ENCODE data around the gene DRGX.

DRGX gene

GRCh38 chr10:49324711-49325110 is 71.2 kb downstream of the DRGX start:
- Histone ChIP-seq H3K9me3 (no peaks in the 10 kb centered on the region), H3K27me3 (no peaks in the 10 kb centered on the region), H3K4me3 (ENCODE audit: low read depth in 1 of 2, low read length in 1 of 2) (no peak overlapping the region), H3K36me3 (no peaks in the 10 kb centered on the region), H3K4me1 (ENCODE audit: control insufficient read depth in 1 of 2, insufficient read depth in 1 of 2, low read depth in 1 of 2, low read length in 1 of 2) (peaks cover 20 to 31% of the 10 kb centered on the region in 2 experiments), H3K27ac (peak overlapping the region; percentile 74)
- no peak for TF ChIP-seq CTCF (IDR thresholded peaks at IDR 0.05)

- Histone ChIP-seq H3K27me3 (no peaks in the 10 kb centered on the region), H3K9me3 (no peaks in the 10 kb centered on the region), H3K4me3 (ENCODE audit: low read depth in 1 of 2, low read length in 1 of 2) (no peak overlapping the region), H3K27ac (peak overlapping the region; percentile 74), H3K36me3 (no peaks in the 10 kb centered on the region), H3K4me1 (ENCODE audit: control insufficient read depth in 1 of 2, insufficient read depth in 1 of 2, low read depth in 1 of 2, low read length in 1 of 2) (peaks cover 28 to 32% of the 10 kb centered on the region in 2 experiments)
- no peak for TF ChIP-seq CTCF (IDR thresholded peaks at IDR 0.05)
Measured at GRCh38 chr10:49323896-49324270, 72.0 kb downstream of the DRGX start.

DNA sequence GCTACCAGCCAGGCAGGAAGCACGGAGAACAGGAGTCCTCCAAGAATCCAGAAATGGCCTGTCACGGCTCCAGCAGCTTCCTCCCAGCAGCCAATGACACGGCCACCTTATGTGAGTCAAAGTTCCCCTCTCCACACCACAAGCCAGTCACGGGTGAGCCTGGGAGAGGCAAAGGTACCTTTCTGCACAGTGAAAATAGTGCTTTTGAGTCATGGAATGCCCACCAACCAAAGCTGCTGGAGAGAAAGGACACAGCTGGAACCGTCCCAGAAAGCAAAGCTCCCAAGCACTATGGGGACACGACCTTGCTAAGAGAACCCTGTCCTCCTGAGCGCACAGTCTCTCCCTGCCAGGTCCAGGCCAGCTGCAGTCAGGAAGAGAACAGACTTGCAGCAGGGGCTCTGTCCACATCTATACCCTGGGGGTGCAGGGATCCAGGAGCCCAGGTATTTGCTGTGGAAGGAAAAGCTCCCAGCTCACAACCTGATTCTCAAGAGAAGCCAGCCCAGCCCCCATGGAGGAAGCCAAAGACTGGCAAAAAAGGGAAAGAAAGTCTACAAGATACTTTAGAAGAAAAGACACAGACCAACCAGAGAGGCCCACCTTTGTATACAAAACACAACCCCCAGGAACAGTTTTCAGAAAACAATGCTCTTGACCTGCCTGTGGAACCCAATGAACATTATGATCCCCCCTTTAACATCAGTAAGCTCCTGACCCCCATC is 72.6 kb downstream of the DRGX start:
- Histone ChIP-seq H3K4me3 (ENCODE audit: low read depth in 1 of 2, low read length in 1 of 2) (no peak overlapping the region), H3K27me3 (no peaks in the 10 kb centered on the region), H3K36me3 (no peaks in the 10 kb centered on the region), H3K27ac (no peak overlapping the region), H3K9me3 (no peaks in the 10 kb centered on the region), H3K4me1 (ENCODE audit: control insufficient read depth in 1 of 2, insufficient read depth in 1 of 2, low read depth in 1 of 2, low read length in 1 of 2) (peaks cover 33 to 38% of the 10 kb centered on the region in 2 experiments)
- TF ChIP-seq CTCF (IDR thresholded peaks at IDR 0.05), result no peak

GRCh38 chr10:49322371-49323170 is 73.3 kb downstream of the DRGX start:
- no peak overlapping the region for H3K4me3 ChIP-seq (ENCODE audit: low read depth in 1 of 2, low read length in 1 of 2)

GRCh38 chr10:49321021-49321420 is 74.9 kb downstream of the DRGX start:
- Histone ChIP-seq H3K27me3 (no peaks in the 10 kb centered on the region), H3K9me3 (no peaks in the 10 kb centered on the region), H3K27ac (no peak overlapping the region), H3K4me3 (ENCODE audit: low read depth in 1 of 2, low read length in 1 of 2) (no peak overlapping the region), H3K4me1 (ENCODE audit: control insufficient read depth in 1 of 2, insufficient read depth in 1 of 2, low read depth in 1 of 2, low read length in 1 of 2) (peaks cover 40 to 44% of the 10 kb centered on the region in 2 experiments), H3K36me3 (no peaks in the 10 kb centered on the region)
- TF ChIP-seq CTCF (IDR thresholded peaks at IDR 0.05), result no peak

More at GRCh38 chr10:49322371-49323170, 73.3 kb downstream of the DRGX start:
- no peak overlapping the region for H3K27ac ChIP-seq
- peaks cover 40 to 44% of the 10 kb centered on the region in 2 experiments for H3K4me1 ChIP-seq (ENCODE audit: control insufficient read depth in 1 of 2, insufficient read depth in 1 of 2, low read depth in 1 of 2, low read length in 1 of 2)
- no peak for TF ChIP-seq CTCF (IDR thresholded peaks at IDR 0.05)
- H3K36me3 ChIP-seq, result no peaks in the 10 kb centered on the region
- no peaks in the 10 kb centered on the region for H3K9me3 ChIP-seq
- H3K27me3 ChIP-seq, result no peaks in the 10 kb centered on the region
